ENCODE data around the gene ORC6.
A peak's percentile ranks its signal among the peaks of the same experiment; 100 is the strongest.
"Not testable (repeated sequence)": the region's sequence is repeated elsewhere in the genome, so short reads cannot be mapped to it uniquely, and the experiment has no call there.

ORC6 gene

GRCh38 chr16:46689365-46690280, at the start of gene ORC6:
Gene ORC6, plus strand, starts transcription at chr16:46689659. Its CDS starts 47 bp downstream, at chr16:46689706.
- DNase-seq, result peak; percentile 98

GRCh38 chr16:46648656-46649055, 40.8 kb upstream of the ORC6 start:
- no peak for DNase-seq

- DNase-seq, result no peak
Observed at GRCh38 chr16:46649588-46650253, 39.7 kb upstream of the ORC6 start.

- DNase-seq, result no peak
Observed at GRCh38 chr16:46650254-46650623, 39.2 kb upstream of the ORC6 start.

GRCh38 chr16:46651305-46651704, 38.2 kb upstream of the ORC6 start:
- no peak for DNase-seq

GRCh38 chr16:46658925-46659324, 30.5 kb upstream of the ORC6 start:
- DNase-seq, result peak; percentile 94

GRCh38 chr16:46662123-46662522, 27.3 kb upstream of the ORC6 start:
- DNase-seq, result no peak

GRCh38 chr16:46673320-46674013, 16.0 kb upstream of the ORC6 start:
- DNase-seq, result peak; percentile 69

GRCh38 chr16:46677943-46678342, 11.5 kb upstream of the ORC6 start:
- not testable (repeated sequence) for DNase-seq

GRCh38 chr16:46681867-46682266, 7.6 kb upstream of the ORC6 start:
- DNase-seq, result not testable (repeated sequence)

- DNase-seq, result no peak
Observed at GRCh38 chr16:46686815-46687473, 2.5 kb upstream of the ORC6 start.

GRCh38 chr16:46687486-46687885, 2.0 kb upstream of the ORC6 start:
- DNase-seq, result no peak

GRCh38 chr16:46688101-46688653, 1.3 kb upstream of the ORC6 start:
- peak; percentile 87 for DNase-seq

- peak; percentile 100 for DNase-seq
Observed at GRCh38 chr16:46688654-46689364, 650 bp upstream of the ORC6 start, which contains the start of gene VPS35. Gene VPS35, minus strand, starts transcription at chr16:46689178. Its CDS starts 45 bp downstream, at chr16:46689133.

GRCh38 chr16:46690281-46691178, 1.1 kb downstream of the ORC6 start:
- no peak for DNase-seq

- no peak for DNase-seq
Observed at GRCh38 chr16:46691726-46692125, 2.3 kb downstream of the ORC6 start.

- no peak for DNase-seq
Observed at GRCh38 chr16:46693598-46693997, 4.1 kb downstream of the ORC6 start.

- DNase-seq, result no peak
Observed at GRCh38 chr16:46695937-46696336, 6.5 kb downstream of the ORC6 start.

GRCh38 chr16:46696957-46697356, 7.5 kb downstream of the ORC6 start:
- DNase-seq, result no peak

GRCh38 chr16:46700048-46700447, 10.6 kb downstream of the ORC6 start:
- DNase-seq, result no peak

GRCh38 chr16:46701615-46702014, 12.2 kb downstream of the ORC6 start:
- no peak for DNase-seq
